ENCODE data around the gene NACC2.
"Not testable (repeated sequence)": the region's sequence is repeated elsewhere in the genome, so short reads cannot be mapped to it uniquely, and the experiment has no call there.

Gene NACC2

GRCh38 chr9:136045595-136046553, 49.2 kb downstream of the NACC2 start:
- no peak for DNase-seq (ENCODE audit: low read depth)
- TF ChIP-seq CTCF (IDR thresholded peaks at IDR 0.05; ENCODE audit: control insufficient read depth, insufficient read depth, low read depth, low read length, missing control alignments): no peak
- H3K4me3 ChIP-seq (ENCODE audit: control insufficient read depth, low read depth, low read length): no peak overlapping the region

GRCh38 chr9:136044971-136045594, 50.0 kb downstream of the NACC2 start:
- no peak for DNase-seq (ENCODE audit: low read depth)
- TF ChIP-seq CTCF (IDR thresholded peaks at IDR 0.05; ENCODE audit: control insufficient read depth, insufficient read depth, low read depth, low read length, missing control alignments): no peak
- no peak overlapping the region for H3K4me3 ChIP-seq (ENCODE audit: control insufficient read depth, low read depth, low read length)

DNA sequence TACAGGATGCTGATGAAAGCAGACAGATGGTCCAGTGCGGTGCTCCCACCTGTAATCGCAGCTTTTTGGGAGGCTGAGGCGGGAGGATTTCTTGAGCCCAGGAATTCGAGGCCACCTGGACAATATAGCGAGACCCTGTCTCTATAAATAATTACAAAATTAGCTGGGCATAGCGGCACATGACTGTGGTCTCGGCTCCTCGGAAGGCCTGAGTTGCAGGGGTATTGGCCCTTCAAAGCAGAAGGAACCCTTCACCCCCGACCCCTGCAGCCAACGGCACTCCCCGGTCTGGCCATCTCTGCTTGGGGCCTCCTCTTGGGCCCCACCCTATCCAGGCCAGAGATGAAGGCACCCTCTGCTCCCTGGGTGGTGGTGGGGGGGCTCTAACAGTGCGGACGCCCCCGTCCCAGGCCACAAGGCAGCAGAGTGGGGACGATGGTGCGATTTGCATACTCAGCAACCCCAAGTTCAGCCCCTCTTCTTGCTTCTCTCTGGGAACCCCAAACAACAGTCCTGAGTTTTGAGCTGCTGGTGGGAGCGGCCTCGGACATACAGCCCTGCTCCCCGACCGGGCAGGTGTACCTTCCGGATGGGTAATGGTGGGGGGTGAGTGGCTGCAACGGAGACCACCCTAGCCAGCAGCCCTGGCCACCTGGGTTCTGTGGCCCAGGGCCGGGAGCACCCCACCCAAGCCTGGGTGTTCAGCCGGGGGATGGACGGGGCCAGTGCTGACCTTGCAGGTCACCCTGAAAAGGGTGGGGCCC, 50.7 kb downstream of the NACC2 start:
- no peak overlapping the region for H3K4me3 ChIP-seq (ENCODE audit: control insufficient read depth, low read depth, low read length)
- DNase-seq (ENCODE audit: low read depth): no peak
- TF ChIP-seq CTCF (IDR thresholded peaks at IDR 0.05; ENCODE audit: control insufficient read depth, insufficient read depth, low read depth, low read length, missing control alignments): no peak

GRCh38 chr9:136043441-136043991, 51.6 kb downstream of the NACC2 start:
- no peak for DNase-seq (ENCODE audit: low read depth)
- TF ChIP-seq CTCF (IDR thresholded peaks at IDR 0.05; ENCODE audit: control insufficient read depth, insufficient read depth, low read depth, low read length, missing control alignments): no peak
- H3K4me3 ChIP-seq (ENCODE audit: control insufficient read depth, low read depth, low read length): no peak overlapping the region

DNA sequence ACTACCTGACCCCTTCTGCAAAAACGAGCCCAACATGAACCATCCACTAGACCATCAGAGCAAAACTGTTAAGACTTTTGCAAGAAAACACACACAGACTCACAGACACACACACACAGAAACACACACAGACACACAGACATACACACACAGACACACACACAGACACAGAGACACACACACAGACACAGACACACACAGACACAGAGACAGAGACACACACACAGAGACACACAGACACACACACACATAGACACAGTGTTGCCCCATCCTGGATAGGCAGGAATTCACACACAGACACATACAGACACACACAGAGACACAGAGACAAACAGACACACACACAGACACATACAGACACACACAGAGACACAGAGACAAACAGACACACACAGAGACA, 52.5 kb downstream of the NACC2 start:
- no peak for DNase-seq (ENCODE audit: low read depth)
- no peak overlapping the region for H3K4me3 ChIP-seq (ENCODE audit: control insufficient read depth, low read depth, low read length)
- TF ChIP-seq CTCF (IDR thresholded peaks at IDR 0.05; ENCODE audit: control insufficient read depth, insufficient read depth, low read depth, low read length, missing control alignments): no peak

GRCh38 chr9:136040848-136041247, 54.2 kb downstream of the NACC2 start:
- not testable (repeated sequence) for H3K4me3 ChIP-seq (ENCODE audit: control insufficient read depth, low read depth, low read length); DNase-seq (ENCODE audit: low read depth)
